ENCODE data around the gene ICOS. TPM values are rescaled to one million over a fixed set of nuclear protein-coding genes. Genes with fewer than 3 reads are reported as not detected.
"Not testable (repeated sequence)": the region's sequence is repeated elsewhere in the genome, so short reads cannot be mapped to it uniquely, and the experiment has no call there.

Gene ICOS
- total and polyA plus RNA-seq, 4 donors: 0.02 to 0.17 (median 0.09) TPM; not detected in 1

DNA sequence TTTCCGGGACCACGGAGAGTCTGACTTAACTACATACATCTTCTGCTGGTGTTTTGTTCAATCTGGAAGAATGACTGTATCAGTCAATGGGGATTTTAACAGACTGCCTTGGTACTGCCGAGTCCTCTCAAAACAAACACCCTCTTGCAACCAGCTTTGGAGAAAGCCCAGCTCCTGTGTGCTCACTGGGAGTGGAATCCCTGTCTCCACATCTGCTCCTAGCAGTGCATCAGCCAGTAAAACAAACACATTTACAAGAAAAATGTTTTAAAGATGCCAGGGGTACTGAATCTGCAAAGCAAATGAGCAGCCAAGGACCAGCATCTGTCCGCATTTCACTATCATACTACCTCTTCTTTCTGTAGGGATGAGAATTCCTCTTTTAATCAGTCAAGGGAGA, 23.1 kb downstream of the ICOS start:
- no peak for DNase-seq (ENCODE audit: low spot score)
- Histone ChIP-seq H3K9me3 (ENCODE audit: control insufficient read depth in 4 of 4, low read length in 3 of 4) (no peaks in the 10 kb centered on the region), H3K4me3 (ENCODE audit: low read depth in 1 of 3, low read length in 3 of 3) (no peak overlapping the region), H3K9ac (ENCODE audit: low read depth in 1 of 2, low read length in 2 of 2) (no peak overlapping the region), H3K27me3 (ENCODE audit: control insufficient read depth in 4 of 4, insufficient read depth in 4 of 4, low read length in 3 of 4) (no peaks in the 10 kb centered on the region), H3K27ac (ENCODE audit: low read depth in 1 of 2, low read length in 2 of 2) (no peak overlapping the region), H3K36me3 (ENCODE audit: control insufficient read depth in 4 of 4, insufficient read depth in 3 of 4, low read depth in 1 of 4, low read length in 3 of 4) (no peaks in the 10 kb centered on the region), H3K4me1 (ENCODE audit: control insufficient read depth in 4 of 4, insufficient read depth in 4 of 4, low read length in 3 of 4) (no peaks in the 10 kb centered on the region)
- TF ChIP-seq JUND (IDR thresholded peaks at IDR 0.05): no peak
- TF ChIP-seq, protein P1, sequence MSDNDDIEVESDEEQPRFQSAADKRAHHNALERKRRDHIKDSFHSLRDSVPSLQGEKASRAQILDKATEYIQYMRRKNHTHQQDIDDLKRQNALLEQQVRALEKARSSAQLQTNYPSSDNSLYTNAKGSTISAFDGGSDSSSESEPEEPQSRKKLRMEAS (IDR thresholded peaks at IDR 0.05): no peak
- TF ChIP-seq TAF1 (conservative IDR thresholded peaks at IDR 0.05): no peak
- TF ChIP-seq FOXA2 (IDR thresholded peaks at IDR 0.05): no peak
- TF ChIP-seq RXRA (IDR thresholded peaks at IDR 0.05): no peak
- no peak for TF ChIP-seq GABPA (IDR thresholded peaks at IDR 0.05 in 1 of 2, conservative IDR thresholded peaks at IDR 0.05 in 1 of 2)
- TF ChIP-seq SP1 (IDR thresholded peaks at IDR 0.05): no peak
- 86% methylated on average over 4 of the region's 4 CpGs for WGBS

DNA sequence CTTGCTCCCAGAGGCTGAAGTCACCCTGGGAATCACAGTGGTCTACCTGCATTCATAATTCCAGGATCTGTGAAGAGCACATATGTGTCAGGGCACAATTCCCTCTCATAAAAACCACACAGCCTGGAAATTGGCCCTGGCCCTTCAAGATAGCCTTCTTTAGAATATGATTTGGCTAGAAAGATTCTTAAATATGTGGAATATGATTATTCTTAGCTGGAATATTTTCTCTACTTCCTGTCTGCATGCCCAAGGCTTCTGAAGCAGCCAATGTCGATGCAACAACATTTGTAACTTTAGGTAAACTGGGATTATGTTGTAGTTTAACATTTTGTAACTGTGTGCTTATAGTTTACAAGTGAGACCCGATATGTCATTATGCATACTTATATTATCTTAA, 24.2 kb downstream of the ICOS start:
- Histone ChIP-seq H3K27ac (ENCODE audit: low read depth in 1 of 2, low read length in 2 of 2) (no peak overlapping the region), H3K9me3 (ENCODE audit: control insufficient read depth in 4 of 4, low read length in 3 of 4) (no peaks in the 10 kb centered on the region), H3K36me3 (ENCODE audit: control insufficient read depth in 4 of 4, insufficient read depth in 3 of 4, low read depth in 1 of 4, low read length in 3 of 4) (no peaks in the 10 kb centered on the region), H3K9ac (ENCODE audit: low read depth in 1 of 2, low read length in 2 of 2) (no peak overlapping the region), H3K27me3 (ENCODE audit: control insufficient read depth in 4 of 4, insufficient read depth in 4 of 4, low read length in 3 of 4) (no peaks in the 10 kb centered on the region), H3K4me1 (ENCODE audit: control insufficient read depth in 4 of 4, insufficient read depth in 4 of 4, low read length in 3 of 4) (no peaks in the 10 kb centered on the region), H3K4me3 (ENCODE audit: low read depth in 1 of 3, low read length in 3 of 3) (no peak overlapping the region)
- TF ChIP-seq, protein P2, sequence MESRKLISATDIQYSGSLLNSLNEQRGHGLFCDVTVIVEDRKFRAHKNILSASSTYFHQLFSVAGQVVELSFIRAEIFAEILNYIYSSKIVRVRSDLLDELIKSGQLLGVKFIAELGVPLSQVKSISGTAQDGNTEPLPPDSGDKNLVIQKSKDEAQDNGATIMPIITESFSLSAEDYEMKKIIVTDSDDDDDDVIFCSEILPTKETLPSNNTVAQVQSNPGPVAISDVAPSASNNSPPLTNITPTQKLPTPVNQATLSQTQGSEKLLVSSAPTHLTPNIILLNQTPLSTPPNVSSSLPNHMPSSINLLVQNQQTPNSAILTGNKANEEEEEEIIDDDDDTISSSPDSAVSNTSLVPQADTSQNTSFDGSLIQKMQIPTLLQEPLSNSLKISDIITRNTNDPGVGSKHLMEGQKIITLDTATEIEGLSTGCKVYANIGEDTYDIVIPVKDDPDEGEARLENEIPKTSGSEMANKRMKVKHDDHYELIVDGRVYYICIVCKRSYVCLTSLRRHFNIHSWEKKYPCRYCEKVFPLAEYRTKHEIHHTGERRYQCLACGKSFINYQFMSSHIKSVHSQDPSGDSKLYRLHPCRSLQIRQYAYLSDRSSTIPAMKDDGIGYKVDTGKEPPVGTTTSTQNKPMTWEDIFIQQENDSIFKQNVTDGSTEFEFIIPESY (IDR thresholded peaks at IDR 0.05): no peak
- TF ChIP-seq, protein P3, sequence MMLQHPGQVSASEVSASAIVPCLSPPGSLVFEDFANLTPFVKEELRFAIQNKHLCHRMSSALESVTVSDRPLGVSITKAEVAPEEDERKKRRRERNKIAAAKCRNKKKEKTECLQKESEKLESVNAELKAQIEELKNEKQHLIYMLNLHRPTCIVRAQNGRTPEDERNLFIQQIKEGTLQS (IDR thresholded peaks at IDR 0.05): no peak
- TF ChIP-seq, protein P4, sequence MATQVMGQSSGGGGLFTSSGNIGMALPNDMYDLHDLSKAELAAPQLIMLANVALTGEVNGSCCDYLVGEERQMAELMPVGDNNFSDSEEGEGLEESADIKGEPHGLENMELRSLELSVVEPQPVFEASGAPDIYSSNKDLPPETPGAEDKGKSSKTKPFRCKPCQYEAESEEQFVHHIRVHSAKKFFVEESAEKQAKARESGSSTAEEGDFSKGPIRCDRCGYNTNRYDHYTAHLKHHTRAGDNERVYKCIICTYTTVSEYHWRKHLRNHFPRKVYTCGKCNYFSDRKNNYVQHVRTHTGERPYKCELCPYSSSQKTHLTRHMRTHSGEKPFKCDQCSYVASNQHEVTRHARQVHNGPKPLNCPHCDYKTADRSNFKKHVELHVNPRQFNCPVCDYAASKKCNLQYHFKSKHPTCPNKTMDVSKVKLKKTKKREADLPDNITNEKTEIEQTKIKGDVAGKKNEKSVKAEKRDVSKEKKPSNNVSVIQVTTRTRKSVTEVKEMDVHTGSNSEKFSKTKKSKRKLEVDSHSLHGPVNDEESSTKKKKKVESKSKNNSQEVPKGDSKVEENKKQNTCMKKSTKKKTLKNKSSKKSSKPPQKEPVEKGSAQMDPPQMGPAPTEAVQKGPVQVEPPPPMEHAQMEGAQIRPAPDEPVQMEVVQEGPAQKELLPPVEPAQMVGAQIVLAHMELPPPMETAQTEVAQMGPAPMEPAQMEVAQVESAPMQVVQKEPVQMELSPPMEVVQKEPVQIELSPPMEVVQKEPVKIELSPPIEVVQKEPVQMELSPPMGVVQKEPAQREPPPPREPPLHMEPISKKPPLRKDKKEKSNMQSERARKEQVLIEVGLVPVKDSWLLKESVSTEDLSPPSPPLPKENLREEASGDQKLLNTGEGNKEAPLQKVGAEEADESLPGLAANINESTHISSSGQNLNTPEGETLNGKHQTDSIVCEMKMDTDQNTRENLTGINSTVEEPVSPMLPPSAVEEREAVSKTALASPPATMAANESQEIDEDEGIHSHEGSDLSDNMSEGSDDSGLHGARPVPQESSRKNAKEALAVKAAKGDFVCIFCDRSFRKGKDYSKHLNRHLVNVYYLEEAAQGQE (IDR thresholded peaks at IDR 0.05): no peak
- TF ChIP-seq HNF4A (conservative IDR thresholded peaks at IDR 0.05) (no peak), YY1 (IDR thresholded peaks at IDR 0.05) (no peak), FOXA1 (IDR thresholded peaks at IDR 0.05) (no peak), JUND (IDR thresholded peaks at IDR 0.05) (no peak), RAD21 (IDR thresholded peaks at IDR 0.05) (no peak), SP1 (IDR thresholded peaks at IDR 0.05) (no peak), NR2F2 (IDR thresholded peaks at IDR 0.05) (no peak), HNF4G (IDR thresholded peaks at IDR 0.05) (no peak), RXRA (IDR thresholded peaks at IDR 0.05) (no peak), TAF1 (conservative IDR thresholded peaks at IDR 0.05) (no peak), FOXA2 (IDR thresholded peaks at IDR 0.05) (no peak), GABPA (IDR thresholded peaks at IDR 0.05 in 1 of 2, conservative IDR thresholded peaks at IDR 0.05 in 1 of 2) (no peak), EGR1 (IDR thresholded peaks at IDR 0.05; ENCODE audit: low read depth in 2 of 2) (no peak)
- TF ChIP-seq, protein P1 (IDR thresholded peaks at IDR 0.05): no peak
- TF ChIP-seq, protein P5, sequence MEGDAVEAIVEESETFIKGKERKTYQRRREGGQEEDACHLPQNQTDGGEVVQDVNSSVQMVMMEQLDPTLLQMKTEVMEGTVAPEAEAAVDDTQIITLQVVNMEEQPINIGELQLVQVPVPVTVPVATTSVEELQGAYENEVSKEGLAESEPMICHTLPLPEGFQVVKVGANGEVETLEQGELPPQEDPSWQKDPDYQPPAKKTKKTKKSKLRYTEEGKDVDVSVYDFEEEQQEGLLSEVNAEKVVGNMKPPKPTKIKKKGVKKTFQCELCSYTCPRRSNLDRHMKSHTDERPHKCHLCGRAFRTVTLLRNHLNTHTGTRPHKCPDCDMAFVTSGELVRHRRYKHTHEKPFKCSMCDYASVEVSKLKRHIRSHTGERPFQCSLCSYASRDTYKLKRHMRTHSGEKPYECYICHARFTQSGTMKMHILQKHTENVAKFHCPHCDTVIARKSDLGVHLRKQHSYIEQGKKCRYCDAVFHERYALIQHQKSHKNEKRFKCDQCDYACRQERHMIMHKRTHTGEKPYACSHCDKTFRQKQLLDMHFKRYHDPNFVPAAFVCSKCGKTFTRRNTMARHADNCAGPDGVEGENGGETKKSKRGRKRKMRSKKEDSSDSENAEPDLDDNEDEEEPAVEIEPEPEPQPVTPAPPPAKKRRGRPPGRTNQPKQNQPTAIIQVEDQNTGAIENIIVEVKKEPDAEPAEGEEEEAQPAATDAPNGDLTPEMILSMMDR (IDR thresholded peaks at IDR 0.05; ENCODE audit: low read depth, low read length, missing input control): no peak
- no peak for DNase-seq (ENCODE audit: low spot score)
- 83% methylated on average over 2 of the region's 2 CpGs for WGBS

DNA sequence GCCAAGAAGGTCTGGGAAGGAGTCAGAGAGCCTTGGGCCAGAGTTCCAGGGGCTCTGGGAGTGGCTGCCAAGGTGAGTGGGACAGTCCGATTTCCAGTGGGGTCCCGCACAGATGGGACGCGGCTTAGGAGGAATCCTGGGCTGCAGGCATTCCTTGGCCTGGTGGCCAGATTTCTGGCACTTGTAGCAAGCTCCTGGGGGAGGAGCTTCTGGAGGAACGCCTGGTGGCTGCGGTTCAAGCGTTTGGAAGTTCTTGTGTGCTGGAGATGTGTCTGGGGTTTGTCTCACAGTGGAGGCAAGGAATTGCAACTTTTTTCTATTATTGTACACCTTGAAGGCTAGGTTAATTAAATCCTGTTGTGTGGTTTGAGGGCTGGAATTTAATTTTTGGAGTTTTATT, 28.6 kb downstream of the ICOS start:
- DNase-seq (ENCODE audit: low spot score); H3K27ac ChIP-seq (ENCODE audit: low read depth in 1 of 2, low read length in 2 of 2); H3K4me3 ChIP-seq (ENCODE audit: low read depth in 1 of 3, low read length in 3 of 3); H3K27me3 ChIP-seq (ENCODE audit: control insufficient read depth in 4 of 4, insufficient read depth in 4 of 4, low read length in 3 of 4); H3K9ac ChIP-seq (ENCODE audit: low read depth in 1 of 2, low read length in 2 of 2); H3K9me3 ChIP-seq (ENCODE audit: control insufficient read depth in 4 of 4, low read length in 3 of 4); H3K36me3 ChIP-seq (ENCODE audit: control insufficient read depth in 4 of 4, insufficient read depth in 3 of 4, low read depth in 1 of 4, low read length in 3 of 4); H3K4me1 ChIP-seq (ENCODE audit: control insufficient read depth in 4 of 4, insufficient read depth in 4 of 4, low read length in 3 of 4): not testable (repeated sequence)
- WGBS: 84% methylated on average over 7 of the region's 7 CpGs

Data from liver (tissue), 9 donors.